HG02763 (cell line): ENCODE measurements around the gene ABHD17A.
A peak's percentile ranks its signal among the peaks of the same experiment; 100 is the strongest.

Experiments
- ATAC-seq: cut with Tn5 transposase; IDR thresholded peaks from one replicate; pipeline ENCODE4 v1.9.1; 2021; ENCODE audit warnings: mild to moderate bottlenecking, moderate library complexity; ENCODE audit not compliant: unreplicated experiment

ABHD17A gene

DNA sequence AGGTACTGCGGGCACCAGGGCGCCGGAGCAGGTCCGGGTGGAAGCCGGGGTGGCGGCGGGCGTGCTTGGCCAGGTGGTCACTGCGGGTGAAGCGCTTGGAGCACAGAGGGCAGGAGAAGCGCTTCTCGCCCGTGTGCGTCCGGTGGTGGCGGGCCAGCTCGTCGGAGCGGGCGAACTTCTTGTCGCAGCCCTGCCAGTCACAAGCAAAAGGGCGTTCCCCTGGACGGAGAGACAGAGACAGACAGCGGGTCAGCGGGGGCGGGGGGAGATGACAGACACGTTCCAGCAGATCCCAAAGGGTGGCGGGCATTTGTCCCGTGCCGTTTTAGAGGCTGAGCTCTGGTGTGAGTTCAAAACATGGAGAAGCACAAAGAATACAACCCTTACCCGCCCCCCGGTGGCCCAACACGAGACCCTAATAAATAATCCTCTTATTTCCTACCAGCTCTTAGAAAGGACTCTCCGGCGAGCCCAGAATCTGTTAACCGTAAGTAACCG is 30.7 kb downstream of the ABHD17A start:
- ATAC-seq: no peak

DNA sequence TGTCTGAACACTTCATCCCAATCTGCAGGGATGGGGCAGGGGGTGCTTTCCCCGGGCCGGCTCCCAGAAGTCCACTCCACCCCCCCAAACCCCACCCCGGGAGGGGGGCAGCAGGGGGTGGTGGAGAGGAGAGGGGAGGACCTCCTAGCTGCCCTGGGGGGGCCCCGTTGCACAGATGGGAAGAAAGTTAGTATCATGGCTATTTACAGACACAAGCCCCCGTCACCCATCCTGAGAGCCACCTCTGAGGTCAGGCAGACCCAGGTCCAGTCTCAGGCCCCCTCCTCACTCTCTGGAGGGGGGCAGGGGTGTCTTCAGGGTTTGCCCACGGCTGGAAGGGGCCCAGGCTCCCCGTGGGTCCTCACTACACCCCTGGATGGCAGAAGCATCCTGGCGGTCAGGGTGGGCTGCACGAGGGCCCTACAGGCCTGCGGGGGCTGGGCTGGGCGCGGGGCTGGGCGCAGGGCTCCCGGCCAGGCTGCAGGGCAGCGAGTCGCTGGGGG is 31.2 kb downstream of the ABHD17A start:
- ATAC-seq: no peak

DNA sequence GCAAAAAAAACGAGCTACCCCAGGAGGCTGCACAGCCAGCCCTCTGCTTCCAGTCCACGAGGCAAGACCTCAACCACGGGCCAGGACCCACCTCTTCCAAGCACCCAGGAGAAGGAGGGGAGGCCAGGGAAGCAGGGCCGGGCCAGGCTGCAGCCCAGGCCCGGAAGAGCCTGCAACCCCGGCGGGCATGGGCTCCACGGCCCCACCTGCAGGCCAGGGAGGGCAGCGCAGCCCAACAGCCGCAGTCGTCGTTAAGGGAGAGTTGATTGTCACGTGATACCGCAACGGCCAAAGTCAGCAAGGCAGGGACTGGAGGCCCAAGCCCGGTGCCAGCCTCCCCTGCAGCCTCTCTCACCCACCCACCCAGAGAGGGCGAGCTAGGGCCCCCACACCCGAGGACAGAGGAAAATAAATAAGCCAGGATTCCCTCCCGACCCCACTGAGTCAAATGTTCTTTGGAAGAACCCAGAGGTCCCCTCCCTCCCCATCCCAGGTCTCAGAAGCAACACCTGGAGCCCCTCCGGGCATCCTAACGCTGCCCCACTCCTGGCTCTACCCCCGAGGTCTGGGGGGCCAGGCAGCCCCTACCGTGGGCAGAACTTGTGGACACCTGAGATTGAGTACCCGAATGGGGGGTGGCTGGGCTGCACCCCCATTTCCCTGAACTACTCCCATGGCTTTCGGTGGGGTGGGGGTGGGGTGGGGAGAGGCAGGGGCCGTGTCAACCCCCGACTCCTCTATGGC is 31.8 kb downstream of the ABHD17A start:
- no peak for ATAC-seq

DNA sequence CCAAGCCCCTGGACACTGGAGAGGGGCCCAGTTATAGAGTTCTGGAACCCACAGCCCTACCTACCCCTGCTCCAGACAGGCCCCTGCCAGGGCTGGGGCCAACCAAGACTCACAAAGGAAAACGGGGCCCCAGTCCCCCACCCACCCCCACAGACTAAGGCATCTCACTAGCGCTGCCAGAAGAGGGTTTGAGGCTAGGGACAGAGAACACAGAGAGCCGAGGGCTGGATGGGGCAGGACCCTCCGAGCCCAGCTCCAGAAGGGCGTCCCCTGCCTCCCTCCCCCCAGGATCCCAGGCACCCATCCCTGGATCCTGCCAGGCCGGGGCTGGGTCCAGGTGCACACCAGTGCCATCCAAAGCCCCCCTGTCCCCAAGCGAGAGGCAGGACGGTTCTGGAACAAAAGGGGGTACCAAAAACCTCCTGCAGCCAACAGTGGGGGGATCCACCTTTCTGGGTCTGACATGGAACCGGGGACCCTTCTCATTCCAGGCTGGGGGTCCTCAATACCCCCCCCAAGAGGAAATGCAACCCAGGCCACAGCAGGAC is 32.6 kb downstream of the ABHD17A start:
- no peak for ATAC-seq

DNA sequence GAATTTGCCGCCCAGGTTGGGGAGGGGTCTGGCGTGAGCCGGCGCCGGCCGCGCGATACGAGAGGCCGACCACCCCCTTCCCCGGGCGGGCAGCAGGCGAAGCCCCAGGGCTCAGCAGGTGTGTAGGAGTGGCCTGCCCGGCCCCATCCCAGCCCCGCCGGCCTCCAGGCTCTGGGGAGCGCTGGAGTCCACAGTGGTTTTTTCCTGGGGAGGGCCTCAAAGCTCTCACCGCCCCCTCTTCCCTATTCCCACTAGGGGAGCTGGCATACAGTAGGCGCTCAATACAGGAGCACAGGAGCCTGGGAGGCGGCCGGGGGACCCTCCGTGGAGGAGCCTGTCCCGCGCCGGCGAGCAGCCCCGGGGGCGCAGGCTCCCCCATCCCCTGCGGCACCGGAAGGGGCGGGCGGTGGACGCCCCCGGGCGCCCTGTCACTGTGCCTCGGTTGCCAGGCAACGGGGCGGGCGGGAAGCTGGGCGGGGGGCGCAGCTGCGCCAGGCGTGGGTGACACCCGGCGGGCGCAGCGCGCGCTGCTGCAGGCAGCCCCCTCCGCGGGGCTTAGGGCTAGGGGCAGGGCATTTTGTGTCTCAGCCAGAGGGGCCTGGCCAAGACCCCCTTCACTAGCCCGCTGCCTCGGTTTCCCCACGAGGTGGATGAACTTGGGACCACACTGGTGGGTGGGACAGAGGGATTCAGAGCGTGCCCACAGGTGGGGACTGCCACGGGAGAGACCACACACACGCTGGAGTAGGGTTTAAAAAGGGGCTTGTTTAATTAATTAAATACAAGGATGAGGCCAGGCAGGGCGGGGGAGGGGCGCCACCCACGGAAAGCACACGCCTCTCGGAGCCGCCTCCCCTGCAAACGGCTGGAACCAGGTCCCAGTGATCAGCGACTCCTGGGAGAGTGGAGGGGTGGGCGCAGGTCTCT is 33.4 kb downstream of the ABHD17A start:
- no peak for ATAC-seq

DNA sequence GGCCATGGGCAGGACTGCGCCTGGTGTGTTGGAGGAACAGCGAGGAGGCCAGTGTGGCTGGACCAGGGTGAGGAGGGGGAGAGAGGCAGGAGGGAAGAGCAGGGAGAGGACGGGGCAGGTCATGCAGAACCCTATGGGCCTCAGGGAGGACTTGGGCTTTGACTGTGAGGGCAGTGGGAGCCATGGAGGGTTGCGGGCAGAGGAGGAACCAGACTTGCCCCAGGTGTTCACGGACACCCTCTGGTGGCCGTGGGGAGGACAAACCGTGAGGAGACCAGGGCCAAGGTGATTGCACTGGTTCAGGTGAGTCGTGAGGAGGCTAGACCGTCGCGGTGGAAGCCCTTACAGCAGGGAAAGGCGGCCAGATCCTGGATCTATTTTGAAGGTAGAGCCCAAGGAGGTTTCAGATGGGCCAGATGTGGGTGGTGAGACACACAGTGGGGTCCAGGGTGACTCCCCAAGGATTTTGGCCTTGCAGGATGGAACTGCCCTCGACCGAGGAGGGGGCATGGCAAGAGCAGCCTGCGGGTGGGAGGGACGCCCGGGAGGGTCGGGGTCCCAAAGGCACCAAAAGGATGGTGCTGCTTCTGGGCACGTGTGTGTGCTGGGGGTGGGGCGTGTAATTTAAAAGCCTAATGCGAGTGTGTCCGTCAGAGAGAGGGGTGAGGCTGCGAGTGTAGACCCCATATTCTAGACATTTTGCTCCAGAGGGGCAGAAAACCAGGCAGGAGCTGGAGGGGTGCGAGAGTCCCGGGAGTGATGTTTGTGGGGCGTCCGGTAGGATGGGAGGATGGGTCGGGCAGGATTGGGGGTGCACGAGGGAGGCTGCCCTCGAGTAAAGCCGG is 34.3 kb downstream of the ABHD17A start:
- ATAC-seq: no peak

DNA sequence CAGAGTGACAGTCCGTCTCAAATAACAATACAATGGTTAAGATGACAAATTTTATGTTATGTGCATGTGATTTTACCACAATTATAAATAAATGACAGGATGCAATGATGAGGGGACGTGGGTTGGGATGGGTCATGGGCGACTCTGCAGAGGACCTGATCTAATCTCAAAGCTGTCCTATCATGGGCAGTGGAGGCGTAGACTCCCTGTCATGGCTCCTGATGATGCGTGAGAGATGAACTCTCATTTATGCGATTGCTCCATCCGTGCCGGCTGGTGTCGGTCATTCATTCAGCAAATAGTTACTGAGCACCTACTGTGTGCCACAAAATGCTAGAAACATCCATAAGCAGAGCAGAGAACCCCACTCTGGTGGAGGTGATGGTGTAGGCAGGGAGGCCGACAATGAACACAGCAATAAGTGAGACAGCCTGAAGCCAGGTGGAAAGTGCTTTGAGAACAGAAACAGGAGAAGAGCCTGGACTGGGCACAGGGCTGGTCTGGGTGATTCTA is 35.4 kb downstream of the ABHD17A start:
- no peak for ATAC-seq

DNA sequence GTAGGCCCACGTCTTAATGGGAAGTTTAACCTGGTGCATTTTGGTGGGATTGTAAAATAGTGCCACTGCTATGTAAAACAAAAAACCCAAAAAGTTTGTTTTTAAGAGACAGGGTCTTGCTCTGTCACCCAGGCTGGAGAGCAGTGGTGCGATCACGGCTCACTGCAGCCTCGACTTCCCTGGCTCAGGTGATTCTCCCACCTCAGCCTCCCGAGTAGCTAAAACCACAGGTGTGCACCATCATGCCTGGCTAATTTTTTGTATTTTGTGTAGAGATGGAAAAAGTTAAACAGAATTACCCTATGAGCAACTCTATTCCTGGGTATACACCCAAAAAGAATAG is 36.2 kb downstream of the ABHD17A start:
- ATAC-seq: no peak

DNA sequence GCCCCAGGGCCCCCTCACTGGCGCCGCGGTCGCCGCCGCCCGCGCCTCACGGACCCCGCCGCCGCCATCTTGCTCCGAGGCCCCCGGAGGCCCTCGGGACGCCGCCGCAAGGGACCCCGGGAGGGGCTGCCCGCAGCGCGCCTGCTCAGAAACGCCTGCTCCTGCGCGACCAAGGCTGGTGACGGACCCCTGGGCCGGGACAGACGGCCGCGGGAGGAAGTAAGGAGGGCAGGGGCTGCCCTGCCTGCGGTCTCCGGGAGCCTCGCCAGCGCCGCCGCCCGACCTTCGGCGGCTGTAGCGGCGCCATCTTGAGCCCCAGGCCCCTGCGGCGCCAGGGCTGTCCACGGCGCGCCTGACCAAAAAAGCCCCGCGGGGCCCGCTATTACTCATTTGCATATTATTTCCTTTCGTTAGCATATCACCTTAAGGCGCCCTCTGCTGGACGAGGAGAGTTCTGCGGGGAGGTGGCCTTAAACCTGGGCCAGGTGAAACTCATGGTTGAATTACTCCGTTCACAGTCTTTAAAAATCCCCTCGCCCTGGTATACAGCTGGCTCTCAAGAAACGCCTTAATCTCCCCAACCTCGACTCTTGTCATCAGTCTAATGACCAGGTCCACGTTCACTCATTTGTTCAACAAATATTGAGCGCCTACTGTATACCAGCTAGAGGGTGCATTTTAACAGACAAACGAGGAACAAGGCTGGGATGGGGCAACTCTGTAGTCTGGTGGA is 36.7 kb downstream of the ABHD17A start, which contains the start of gene REXO1:
Gene REXO1, minus strand, starts transcription at position 85 of the 733 bp plus-strand sequence. CDS start 125 bp downstream, outside the sequence.
- peak; percentile 78 for ATAC-seq

DNA sequence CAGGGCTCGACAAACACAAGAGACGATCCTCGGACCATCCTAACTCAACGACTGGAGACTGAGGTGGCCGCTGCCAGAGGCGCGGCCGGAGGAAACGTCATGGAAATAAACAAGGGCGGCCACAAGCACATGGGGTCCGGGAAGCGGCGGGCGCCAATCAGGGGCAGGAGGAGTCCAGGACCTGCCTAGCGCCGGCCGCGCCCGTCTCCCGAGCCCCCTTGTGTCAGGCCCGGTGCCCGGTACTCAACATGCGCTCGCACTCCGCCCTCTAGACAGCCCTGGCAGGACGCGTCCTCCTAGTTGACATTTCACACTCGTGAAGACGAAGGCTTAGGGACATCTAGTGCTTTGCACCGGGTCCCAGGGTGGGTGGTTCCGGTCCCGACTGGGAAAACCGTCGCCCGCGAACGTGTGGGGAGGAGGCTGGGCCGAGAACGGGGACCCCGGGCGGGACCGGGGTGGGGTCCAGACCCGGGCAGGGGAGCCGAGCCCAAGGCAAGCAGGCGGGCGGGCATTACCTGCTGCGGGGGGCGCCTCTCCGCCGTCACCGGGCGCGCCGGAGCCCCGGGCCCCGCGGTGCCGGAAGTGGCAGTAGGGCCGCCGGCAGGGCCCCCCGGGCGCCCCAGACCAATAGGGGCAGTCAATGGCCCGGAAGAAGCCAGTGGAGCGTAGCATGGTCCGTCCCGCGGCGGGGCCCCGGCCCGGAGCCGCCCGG is 37.5 kb downstream of the ABHD17A start:
- no peak for ATAC-seq

DNA sequence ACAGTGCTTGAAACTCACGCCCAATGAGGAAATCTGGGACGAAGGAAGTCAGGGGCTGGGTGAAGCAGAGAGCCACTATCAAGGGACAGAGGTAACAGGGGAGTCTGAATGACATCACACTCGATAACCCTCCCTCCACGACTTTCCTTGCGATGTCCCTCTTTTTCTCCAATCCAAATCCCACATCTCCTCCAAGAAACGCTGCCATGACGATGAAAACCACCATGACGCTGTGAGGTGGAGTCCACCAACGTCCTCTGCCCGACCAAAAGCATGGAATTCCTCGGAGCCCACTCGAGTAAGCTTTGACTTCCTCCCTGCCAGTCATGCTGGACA is 38.0 kb downstream of the ABHD17A start:
- ATAC-seq: no peak

DNA sequence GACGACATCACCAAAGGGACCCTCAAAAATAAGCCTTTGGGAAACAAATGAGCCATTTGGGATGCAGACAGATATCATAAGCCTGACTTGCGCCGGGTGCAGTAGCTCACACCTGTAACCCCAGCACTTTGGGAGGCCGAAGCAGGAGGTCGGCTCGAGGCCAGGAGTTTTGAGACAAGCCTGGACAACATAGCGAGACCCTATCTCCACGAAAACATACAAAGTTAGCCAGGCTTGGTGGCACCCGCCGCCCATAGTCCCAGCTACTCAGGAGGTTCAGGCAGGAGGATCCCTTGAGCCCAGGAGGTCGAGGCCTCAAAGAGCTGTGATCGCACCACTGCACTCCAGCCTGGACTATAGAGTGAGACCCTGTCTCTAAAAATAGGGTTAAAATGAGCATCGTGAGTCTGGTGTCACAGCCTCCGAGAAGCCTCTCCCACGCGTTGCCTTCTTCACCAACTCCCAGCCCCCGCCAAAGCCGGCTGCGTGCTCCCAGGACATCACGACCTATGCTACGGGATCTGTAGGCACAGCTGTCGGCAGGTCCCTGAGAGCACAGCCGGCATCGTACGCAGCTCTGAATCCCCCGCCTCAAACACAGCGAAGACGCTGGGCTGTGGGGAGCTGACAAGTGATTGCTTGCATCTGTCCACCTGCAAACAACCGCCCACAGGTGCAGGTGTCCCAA is 38.6 kb downstream of the ABHD17A start:
- no peak for ATAC-seq

DNA sequence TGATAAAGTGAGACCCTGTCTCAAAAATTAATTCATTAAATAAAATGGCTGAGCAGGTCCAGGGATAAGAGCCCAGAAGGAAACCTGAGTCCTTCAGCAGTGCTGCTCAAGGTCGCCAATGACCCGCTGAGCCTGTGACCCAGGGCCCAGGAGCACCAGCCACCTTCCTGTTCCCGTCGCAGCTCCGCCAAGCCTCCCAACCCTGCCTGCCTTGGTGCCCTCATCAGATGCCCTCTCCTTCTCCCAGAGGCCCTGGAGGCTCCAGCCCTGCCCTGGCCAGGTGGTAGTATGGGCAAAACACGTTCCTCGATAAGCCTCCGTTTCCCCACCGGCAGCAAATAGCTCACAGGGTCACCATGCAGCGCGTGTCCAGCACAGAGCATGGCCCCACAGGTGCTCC is 39.7 kb downstream of the ABHD17A start:
- no peak for ATAC-seq

DNA sequence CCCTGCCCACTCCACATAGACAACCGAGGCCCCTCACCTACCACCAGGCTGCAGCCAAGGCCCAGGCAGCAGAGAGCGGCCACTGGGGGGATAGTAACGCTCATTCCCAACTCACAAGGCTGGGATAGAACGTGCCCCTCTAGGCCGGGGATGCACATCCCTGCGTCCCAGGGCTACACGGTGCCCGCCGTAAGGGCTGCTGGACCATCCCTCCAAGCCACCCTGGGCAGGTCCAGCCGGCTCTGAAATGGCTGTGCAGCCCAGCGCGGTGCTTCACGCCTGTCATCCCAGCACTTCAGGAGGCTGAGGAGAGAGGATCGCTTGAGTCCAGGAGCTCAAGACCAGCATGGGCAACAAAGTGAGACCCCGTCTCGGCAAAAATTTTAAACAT is 40.2 kb downstream of the ABHD17A start:
- ATAC-seq: no peak

DNA sequence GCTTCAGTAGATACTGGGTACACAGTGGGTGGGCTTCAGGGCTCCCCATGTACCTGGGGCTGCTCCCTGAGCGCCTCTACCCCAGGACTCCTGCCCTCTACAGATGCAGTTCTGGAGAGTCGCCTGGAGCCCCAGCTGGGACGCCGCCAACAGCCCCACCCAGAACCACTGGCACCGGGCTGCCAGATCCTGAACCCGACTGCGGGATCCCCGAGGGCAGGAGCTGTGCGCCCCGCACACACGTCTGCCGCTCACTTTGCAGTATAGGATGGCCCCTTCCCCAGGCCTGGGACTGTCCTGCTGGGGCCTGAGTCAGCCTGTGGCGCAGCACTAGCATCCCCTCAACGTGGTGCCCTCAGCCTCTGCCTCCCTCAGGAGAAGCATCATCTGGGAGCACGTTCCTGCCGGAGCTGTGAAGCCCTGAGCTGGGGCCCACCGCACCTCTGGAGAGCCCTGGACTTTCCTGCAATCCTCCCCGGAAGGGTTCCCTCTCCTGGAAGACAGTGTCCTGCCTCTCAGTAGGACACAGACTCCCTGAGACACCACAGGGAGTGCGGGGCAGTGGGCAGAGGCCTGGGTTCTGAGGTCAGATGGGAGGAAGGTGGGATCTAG is 40.7 kb downstream of the ABHD17A start:
- no peak for ATAC-seq

DNA sequence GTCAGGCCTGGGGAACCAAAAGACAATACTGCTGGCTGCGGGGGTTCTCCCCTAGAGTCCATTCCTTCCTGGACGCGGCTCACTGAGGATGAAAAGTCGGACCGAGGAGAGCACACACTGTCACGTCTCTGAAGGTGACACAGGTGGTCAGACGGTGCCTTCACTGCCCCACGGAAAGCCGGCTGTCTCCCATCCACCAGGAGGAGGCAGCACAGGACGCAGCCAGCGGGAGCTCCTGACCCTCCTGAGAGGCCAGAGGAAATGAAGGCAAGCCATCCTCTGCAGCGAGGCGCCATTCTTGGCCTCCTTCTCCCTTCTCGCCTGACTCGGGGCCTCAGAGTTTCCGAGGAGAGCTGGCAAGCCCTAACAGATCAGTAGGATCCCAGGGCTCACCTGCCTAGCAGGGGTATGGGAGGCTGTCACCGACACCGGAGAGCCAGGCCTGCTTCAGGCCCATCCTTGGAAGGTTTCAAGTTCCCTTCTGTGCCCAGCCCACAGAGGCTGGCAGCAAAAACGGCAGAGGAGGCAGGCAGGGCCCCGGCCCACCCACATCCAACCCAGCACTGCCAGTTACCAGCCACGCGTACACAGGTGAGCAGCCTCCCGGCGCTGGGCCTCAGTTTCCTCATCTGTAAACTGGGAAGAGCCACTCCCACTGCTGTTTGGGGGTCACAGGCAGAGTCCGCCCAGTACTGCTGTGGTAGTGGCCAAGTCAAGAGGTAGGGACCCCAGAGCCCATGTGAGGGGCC is 41.5 kb downstream of the ABHD17A start:
- ATAC-seq: no peak

DNA sequence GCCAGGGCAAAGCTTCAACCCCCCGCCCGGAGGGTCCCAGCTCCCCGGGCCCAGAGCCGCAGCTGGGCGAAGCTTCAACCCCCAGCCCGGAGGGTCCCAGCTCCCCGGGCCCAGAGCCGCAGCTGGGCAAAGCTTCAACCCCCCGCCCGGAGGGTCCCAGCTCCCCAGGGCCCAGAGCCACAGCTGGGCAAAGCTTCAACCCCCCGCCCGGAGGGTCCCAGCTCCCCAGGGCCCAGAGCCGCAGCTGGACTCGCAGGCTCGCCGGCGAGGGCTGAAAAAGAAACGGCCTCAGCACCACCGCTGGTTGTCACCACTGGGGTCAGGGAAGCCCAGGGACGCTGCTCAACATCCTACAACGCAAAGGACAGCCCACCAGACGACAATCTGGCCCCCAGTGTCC is 42.2 kb downstream of the ABHD17A start:
- no peak for ATAC-seq
